Embryonic facial prominence (tissue), 1 donor: ENCODE data around the gene DICER1.

Experiments used
- DNase-seq: peaks from one replicate; pipeline ENCODE4 v3.0.0-alpha.2; 2016; ENCODE audit errors: extremely low spot score

DICER1 gene

DNA sequence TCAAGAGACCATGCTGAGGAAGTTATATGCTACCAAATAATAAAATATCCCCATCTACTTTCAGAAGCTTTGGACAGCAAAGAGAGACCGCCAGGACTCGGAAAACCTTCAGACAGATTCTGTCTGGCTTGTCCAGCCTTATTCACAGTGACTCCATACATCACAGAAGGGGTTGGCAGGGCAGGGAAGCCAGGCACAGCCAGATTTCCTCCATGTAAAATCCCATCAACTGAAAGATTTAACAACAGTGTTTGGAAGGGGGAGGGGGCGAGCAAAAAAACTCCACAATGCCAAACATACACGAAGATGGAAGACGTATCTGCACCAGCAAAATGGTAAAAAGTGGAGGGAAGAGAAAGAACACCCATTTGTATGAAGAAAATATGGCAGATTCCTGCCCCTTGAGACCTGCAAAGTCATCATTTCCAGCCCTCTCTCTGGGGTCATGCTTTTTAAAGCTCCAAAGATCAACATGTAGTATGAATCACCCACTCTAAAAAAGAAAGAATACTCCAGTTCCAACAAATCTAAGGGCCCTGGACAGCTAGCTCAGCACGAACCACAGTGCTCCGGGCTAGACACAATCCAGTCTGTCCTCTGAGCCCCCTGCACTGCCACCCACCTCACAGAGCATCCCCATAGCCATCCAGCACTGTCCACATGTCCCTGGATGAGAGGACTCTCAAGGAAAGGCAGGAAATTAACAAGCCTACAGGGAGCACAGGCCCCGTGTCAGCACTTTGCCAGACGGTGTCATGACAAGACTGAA is 116.4 kb downstream of the DICER1 start:
- DNase-seq: no peak

DNA sequence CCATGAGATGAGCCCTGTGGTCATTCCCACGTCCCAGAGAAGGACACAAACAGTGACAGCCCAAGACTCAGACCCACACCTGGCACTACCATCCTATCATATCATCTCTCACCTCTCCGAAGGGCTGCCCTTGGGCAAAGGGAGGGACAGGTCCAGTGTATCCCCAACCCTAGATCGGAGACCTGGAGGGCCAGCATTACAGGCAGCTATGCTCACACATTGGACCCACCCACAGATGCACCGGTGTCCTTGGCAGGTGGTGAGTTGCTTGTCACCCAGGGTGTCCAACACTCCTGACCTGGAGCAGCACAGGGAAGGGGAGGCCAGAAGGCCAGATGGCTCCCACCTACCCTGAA is 117.4 kb downstream of the DICER1 start:
- no peak for DNase-seq

DNA sequence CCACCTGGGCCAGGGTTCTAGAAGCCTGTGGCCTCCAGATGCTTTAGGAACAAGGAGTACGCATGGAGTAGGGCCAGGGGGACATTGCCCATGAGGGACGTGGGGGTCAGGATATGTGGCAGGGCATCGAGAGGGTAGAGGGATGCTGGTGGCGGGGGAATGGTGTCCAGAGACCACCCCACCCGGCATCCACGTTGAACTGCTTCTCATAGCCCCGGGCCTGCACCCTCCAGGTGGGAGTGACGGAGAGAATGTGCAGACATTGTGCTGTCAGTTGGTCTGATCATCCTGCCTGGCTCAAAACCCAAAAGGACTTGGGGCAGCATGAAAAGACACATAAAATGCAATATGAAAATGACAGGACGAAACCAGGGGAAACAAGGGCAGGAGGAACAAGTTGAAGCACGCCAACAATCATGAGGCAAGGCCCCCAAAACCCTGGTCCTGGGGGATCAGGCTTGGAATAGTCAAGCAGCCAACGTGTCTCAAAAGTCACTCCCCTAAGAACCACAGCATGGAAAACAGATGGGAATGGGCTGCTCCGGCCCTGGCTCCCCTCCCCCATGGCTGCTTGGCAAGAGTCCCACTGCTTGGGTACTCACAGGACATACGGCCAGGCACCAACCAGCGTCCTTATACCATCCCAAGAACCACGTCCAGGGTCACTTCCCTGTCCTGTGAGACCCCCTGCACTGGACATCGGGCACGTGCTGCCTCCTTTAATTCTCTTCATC is 117.9 kb downstream of the DICER1 start:
- DNase-seq: no peak

DNA sequence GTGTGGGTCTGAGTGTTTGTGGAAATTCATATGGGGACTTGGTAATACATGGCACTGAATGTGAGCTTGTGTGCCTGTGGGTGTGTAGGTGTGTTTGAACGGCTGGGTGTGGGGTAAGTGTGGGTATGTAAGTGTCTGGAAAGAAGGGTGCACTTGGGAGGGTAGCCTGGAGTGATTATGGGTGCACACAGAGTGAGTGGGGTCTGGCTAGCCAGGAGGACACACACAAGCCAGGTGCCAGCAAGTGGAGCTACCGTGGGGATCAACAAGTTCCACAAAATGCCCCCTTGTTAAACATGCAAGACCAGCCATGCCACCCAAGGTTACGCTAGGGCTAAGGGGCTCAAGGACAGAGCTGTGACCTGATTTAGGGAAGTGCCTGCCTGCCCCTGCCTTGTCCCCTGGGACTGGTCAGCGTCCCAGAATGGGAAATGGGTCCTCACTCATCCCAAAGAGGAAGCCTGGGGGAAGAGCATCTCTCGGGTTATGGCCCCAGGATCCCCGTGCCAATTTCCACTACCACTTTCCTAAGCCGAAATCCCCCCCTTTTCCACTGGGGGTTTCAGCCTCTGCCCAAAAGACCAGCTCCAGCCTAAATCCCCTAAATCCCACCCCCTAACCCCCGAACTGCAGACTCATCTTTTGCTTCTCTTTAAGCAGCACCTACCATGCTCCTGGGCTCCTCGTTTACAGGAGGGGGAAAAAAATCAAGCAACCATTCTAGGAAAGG is 118.6 kb downstream of the DICER1 start:
- DNase-seq: no peak

DNA sequence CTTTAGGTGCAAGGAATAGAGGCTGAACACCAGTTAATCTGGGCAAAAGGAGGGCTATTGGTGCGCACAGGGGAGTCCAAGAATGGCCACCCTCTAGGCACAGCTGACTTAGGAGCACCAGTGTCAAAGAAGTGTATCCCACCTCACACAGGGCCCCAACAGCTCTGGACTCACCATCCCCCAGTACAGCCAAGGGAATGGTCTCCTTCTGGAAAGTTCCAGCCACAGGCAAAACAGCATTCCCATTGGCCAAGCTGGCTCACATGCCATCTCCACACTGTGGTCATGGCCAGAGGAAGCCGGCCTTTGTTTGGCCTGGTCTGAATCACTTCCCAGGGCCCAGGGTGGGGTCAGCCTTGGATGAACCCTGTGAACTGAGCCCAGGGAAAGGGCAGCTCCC is 120.1 kb downstream of the DICER1 start:
- no peak for DNase-seq
